ENCODE data around the gene FIBP. TPM values are rescaled to one million over a fixed set of nuclear protein-coding genes. Genes with fewer than 3 reads are reported as not detected.
A peak's percentile ranks its signal among the peaks of the same experiment; 100 is the strongest.

The FIBP gene
- total and polyA plus RNA-seq, 2 experiments from 2014 or later = 140 to 199 TPM

DNA sequence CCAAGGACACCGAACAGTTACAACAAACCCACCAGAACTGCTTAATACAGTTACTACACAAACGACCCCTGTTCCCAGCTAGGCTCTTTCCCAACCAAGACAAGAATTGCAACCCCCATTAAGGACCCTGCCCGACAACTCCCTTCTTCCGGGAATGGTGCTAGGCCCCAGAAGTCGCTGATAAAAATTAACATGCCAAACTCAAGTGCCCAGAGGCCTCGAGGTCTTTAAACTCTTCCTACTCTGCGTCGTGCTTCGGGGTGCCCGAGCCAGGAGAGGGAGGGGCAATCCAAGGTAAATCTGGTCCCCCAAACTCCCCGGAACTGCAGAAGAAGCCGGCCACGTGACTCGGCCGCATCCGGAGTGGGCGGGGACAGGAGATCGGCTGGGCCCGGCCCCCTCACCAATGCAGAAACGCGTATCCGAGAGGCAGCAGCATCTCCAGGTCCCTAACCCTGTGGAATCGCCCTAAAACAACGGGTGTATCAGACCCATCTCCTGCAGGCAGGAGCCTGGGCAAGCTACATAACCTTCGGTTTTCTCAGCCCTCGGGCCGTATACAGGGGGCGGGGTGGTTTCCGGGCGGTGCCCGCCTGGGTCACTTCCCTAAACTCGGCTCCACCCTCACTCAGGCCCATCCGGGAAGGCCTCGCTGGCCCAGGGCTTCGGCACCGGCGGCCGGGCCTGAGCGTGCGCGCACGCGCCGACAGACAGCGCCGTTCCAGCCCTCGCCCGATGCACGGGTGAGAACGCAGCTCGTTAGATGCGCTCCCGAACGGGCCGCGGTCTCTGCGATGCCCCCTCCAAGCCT lies 31.4 kb downstream of the FIBP start:
- Histone ChIP-seq H3K36me3 (peaks cover 33% of the 10 kb centered on the region), H3K27ac (peak overlapping the region; percentile 99)
- TF ChIP-seq, protein P1, sequence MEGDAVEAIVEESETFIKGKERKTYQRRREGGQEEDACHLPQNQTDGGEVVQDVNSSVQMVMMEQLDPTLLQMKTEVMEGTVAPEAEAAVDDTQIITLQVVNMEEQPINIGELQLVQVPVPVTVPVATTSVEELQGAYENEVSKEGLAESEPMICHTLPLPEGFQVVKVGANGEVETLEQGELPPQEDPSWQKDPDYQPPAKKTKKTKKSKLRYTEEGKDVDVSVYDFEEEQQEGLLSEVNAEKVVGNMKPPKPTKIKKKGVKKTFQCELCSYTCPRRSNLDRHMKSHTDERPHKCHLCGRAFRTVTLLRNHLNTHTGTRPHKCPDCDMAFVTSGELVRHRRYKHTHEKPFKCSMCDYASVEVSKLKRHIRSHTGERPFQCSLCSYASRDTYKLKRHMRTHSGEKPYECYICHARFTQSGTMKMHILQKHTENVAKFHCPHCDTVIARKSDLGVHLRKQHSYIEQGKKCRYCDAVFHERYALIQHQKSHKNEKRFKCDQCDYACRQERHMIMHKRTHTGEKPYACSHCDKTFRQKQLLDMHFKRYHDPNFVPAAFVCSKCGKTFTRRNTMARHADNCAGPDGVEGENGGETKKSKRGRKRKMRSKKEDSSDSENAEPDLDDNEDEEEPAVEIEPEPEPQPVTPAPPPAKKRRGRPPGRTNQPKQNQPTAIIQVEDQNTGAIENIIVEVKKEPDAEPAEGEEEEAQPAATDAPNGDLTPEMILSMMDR (IDR thresholded peaks at IDR 0.05; ENCODE audit: low read depth, low read length) = no peak

DNA sequence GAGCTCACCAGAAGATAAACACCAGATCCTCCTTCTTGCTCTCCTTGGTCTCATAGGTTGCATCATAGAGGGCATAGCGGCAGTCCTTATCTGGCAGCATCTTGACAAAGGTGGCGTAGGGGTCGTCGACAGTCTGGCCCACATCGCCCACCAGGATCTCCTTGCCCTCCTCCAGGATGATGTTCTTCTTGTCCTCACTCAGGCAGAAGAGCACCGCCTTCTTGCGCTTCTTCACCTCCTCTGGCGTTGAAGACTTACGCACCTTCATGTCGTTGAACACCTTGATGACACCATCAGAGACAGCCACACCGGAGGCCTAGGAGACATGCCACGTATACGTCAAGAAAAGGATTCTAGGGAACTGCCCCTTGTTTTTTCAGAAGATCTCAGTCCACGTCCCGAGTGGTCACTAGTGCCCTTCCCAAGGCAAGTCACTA lies 32.3 kb downstream of the FIBP start:
- no peak overlapping the region for H3K27ac ChIP-seq

More for the DNA sequence above, 31.4 kb downstream of the FIBP start:
- DNase-seq (ENCODE audit: low read depth in 1 of 2, low spot score in 1 of 2) = peak; percentile 72 to 78
- H3K9me3 ChIP-seq (ENCODE audit: low read depth) = no peaks in the 10 kb centered on the region
- peaks cover 7% of the 10 kb centered on the region for H3K4me1 ChIP-seq (ENCODE audit: low read depth)
- H3K27me3 ChIP-seq = no peaks in the 10 kb centered on the region
- H3K4me3 ChIP-seq = peak overlapping the region; percentile 76

DNA sequence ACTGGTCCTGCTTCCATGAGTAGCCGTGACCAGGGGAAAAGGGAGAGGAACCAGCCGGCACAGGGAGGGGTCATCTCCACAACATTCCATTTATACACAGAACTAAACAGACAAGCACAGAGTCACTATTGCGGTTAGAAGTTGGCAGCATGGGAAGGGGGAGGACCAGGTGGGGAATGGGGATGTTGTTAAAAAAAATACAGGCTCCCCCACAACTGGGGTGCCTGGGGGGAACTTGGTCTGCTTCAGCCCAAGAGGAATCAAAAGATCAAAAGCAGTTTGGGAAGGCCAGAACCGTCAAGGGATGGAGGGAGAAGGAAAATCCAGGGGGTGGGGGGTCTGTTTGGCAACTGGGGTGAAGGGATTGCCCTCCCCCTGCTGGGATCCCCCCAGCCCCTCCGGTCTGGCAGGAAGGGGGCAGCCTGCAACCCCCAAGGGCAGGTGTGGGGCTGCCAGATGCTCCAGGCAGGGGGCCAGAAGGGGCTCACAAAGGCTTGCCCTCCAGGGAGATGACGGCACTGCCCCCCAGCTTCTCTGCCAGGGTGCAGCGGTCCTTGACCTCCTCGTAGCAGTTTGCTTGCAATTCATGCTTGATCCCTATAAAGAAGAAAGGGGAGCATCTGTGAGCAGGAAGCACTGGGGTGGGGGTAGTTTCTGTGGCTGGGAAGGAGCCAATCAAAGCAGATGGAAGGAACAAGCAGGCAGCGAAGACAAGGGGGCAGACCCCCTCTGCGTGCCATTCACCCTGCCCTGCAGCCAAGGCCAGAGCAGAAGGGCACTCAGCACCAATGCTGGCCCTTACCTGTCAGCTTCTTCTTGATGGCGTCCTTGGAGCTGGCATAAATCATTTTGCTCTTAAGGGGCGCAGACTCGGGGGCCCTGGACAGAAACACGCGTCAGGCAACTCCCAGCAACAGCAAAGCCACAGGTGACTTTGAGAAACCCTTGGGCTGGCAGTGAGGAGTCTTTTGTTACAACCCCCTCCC lies 33.1 kb downstream of the FIBP start:
- no peak for DNase-seq (ENCODE audit: low read depth in 1 of 2, low spot score in 1 of 2)
- TF ChIP-seq, protein P1 (IDR thresholded peaks at IDR 0.05; ENCODE audit: low read depth, low read length) = no peak
- Histone ChIP-seq H3K27me3 (no peaks in the 10 kb centered on the region), H3K4me1 (ENCODE audit: low read depth) (peaks cover 7% of the 10 kb centered on the region), H3K27ac (no peak overlapping the region), H3K36me3 (peaks cover 33% of the 10 kb centered on the region), H3K4me3 (no peak overlapping the region), H3K9me3 (ENCODE audit: low read depth) (no peaks in the 10 kb centered on the region)

More for the DNA sequence above, 32.3 kb downstream of the FIBP start:
- Histone ChIP-seq H3K9me3 (ENCODE audit: low read depth) (no peaks in the 10 kb centered on the region), H3K27me3 (no peaks in the 10 kb centered on the region), H3K36me3 (peaks cover 33% of the 10 kb centered on the region), H3K4me1 (ENCODE audit: low read depth) (peaks cover 7% of the 10 kb centered on the region), H3K4me3 (no peak overlapping the region)
- DNase-seq (ENCODE audit: low read depth in 1 of 2, low spot score in 1 of 2) = no peak
- TF ChIP-seq, protein P1 (IDR thresholded peaks at IDR 0.05; ENCODE audit: low read depth, low read length) = no peak

DNA sequence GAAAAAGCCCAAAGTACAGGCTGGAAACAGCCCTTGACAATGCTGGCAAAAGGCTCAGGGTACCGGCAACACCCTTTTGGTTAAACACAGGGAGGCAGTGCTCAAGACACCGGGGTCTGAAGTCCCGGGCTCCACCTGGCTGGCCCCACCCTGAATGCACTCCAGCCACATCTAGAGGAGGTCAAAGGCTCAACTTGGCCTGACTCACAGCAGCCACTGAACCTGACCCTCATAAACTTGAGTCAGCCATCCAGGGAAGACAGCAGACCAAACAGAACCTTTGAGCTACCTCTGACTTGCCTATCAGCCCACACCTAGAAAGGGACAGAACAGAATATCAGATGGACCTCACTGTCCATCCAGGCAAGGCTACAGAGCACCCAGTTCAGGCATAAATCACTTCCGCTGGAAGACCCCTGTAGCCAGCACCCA lies 34.1 kb downstream of the FIBP start:
- Histone ChIP-seq H3K9me3 (ENCODE audit: low read depth) (no peaks in the 10 kb centered on the region), H3K27me3 (no peaks in the 10 kb centered on the region), H3K4me3 (no peak overlapping the region), H3K4me1 (ENCODE audit: low read depth) (peaks cover 5% of the 10 kb centered on the region), H3K27ac (no peak overlapping the region), H3K36me3 (peaks cover 33% of the 10 kb centered on the region)
- DNase-seq (ENCODE audit: low read depth in 1 of 2, low spot score in 1 of 2) = no peak
- TF ChIP-seq, protein P1 (IDR thresholded peaks at IDR 0.05; ENCODE audit: low read depth, low read length) = no peak

DNA sequence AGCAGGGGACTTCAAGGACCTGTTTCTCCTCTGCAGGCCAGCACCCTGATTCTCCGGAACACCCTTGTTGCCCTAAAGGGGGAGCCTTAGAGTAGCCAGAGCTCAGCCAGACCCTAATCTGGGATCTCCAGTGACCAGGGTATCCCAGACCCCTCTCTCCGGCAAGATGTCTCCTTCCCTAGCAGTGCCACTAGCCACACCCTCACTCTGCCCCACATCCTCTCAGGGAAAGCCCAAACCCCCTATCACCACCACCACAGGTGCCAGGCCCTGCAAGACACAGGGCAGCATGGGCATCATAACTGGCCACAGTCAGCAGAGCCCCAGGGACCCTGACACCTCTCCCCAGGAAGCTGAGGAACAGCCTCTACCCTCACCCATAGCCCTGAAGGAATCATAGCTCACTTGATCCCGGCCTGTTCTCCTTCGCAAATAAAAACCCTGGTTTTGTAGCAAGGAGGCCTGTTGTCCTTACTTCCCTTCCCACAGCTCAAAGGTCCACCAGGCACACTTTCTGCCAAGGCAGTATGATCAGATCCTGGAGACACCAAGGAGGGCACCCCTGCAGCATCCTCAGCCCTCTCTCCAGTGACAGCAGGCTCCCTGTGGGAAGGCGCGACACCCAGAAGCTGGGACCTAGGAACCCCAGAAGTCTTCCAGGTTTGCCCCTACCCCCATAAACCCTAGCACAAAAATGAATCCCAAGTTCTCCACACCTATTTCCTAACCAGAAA lies 34.9 kb downstream of the FIBP start:
- H3K27me3 ChIP-seq = no peaks in the 10 kb centered on the region
- no peak for DNase-seq (ENCODE audit: low read depth in 1 of 2, low spot score in 1 of 2)
- peaks cover 33% of the 10 kb centered on the region for H3K36me3 ChIP-seq
- no peak overlapping the region for H3K27ac ChIP-seq
- no peak overlapping the region for H3K4me3 ChIP-seq
- TF ChIP-seq, protein P1 (IDR thresholded peaks at IDR 0.05; ENCODE audit: low read depth, low read length) = peak; percentile 10
- no peaks in the 10 kb centered on the region for H3K9me3 ChIP-seq (ENCODE audit: low read depth)
- H3K4me1 ChIP-seq (ENCODE audit: low read depth) = peaks cover 5% of the 10 kb centered on the region

All from cardiac muscle cell (in vitro differentiated cells and primary cell).